Spleen (tissue), 7 donors: ENCODE data around the gene SYT13.

Source experiments
- CTCF ChIP-seq, 11 experiments: fragments of 200-600 bp in 7 of 11; fragments of 450-650 bp in 4 of 11; sonication (generic) in 4 of 11; IDR thresholded peaks in 8 of 11; conservative IDR thresholded peaks in 3 of 11; 1 replicate in 7 of 11; 2 replicates in 4 of 11; pipeline versions ENCODE4 v1.4.0 to v1.8.0; 2016 to 2021; ENCODE audit warnings: antibody characterized with exemption in 11 of 11, inconsistent platforms in 4 of 11, mild to moderate bottlenecking in 1 of 11
- POLR2AphosphoS5 ChIP-seq, 3 donors: sonication (generic); formaldehyde crosslinking; IDR thresholded peaks; one replicate each; pipeline ENCODE4 v1.5.1; 2017; ENCODE audit warnings: antibody characterized with exemption in 3 of 3
- donor health status: DM: no; HTN: no; CAD: no; lungs with moderate emphysema.
- donor health status: DM: no; HTN: no; CAD: no.
- donor health status: DM: no; HTN: no; CAD: no.

DNA sequence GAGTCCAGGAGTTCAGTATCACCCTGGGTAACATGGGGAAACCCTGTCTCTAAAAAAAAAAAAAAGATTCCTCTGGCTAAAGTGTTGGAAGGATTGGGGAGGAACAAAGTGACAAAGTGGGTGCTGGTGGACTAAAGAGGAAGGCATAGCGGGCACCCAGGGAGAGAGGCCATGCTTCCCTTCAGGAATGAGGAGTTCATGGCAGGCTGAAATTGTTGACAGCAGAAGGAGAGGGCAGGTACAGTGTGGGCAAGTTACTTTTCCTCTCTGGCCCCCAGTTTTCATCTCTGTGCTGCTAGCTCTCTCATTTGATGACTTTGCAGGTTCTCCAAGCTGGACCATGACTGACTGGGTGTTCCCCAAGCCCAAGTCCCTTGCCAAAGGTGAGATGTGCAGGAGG, 4.4 kb upstream of the SYT13 start:
- TF ChIP-seq CTCF (IDR thresholded peaks at IDR 0.05 in 8 of 11, conservative IDR thresholded peaks at IDR 0.05 in 3 of 11) (no peak), POLR2AphosphoS5 (IDR thresholded peaks at IDR 0.05) (no peak)
